Caco-2 (cell line): ENCODE measurements around the gene TJP3. TPM values are rescaled to one million over a fixed set of nuclear protein-coding genes. Genes with fewer than 3 reads are reported as not detected.

ENCODE experiments used
- Bru-seq: library from RNA; stranded (reverse); fragments of 400-500 nt; gene quantifications from one replicate; lab custom pipeline; 2021; lab: Mats Ljungman, UMichigan
- BruChase-seq, 2 experiments: library from RNA; stranded (reverse); fragments of 400-500 nt; gene quantifications; one replicate each; lab custom pipeline; 2021; lab: Mats Ljungman, UMichigan
- BruUV-seq: library from RNA; stranded (reverse); fragments of 400-500 nt; replicated peaks from 2 replicates; lab custom pipeline; 2021; lab: Mats Ljungman, UMichigan
- CTCF ChIA-PET: fragments of 300-600 bp; sonication (Branson Sonifier 250); formaldehyde crosslinking; loops from one replicate; lab custom pipeline; 2022; ENCODE audit warnings: antibody characterized with exemption; lab: Charles Lee
- POLR2A ChIA-PET: fragments of 300-600 bp; sonication (Branson Sonifier 250); formaldehyde crosslinking; loops from one replicate; lab custom pipeline; 2022; ENCODE audit warnings: antibody characterized with exemption; lab: Charles Lee
- DNase-seq, 2 experiments: peaks; one replicate each; pipeline versions ENCODE4 v3.0.0 to v3.0.0-alpha.2; 2020 to 2022
- H3K27me3 ChIP-seq: replicated peaks from 2 replicates; pipeline ENCODE4 v1.6.0; 2011; ENCODE audit warnings: low read length; ENCODE audit not compliant: control insufficient read depth, insufficient read depth
- H3K36me3 ChIP-seq: 2 replicates; pipeline ENCODE4 v1.5.1; 2011; ENCODE audit warnings: low read length; ENCODE audit not compliant: control insufficient read depth, insufficient read depth
- H3K4me1 ChIP-seq: fragments of 250-450 bp; sonication (Bioruptor Pico); 2 replicates; pipeline ENCODE4 v1.5.1; 2020; ENCODE audit warnings: mild to moderate bottlenecking
- H3K4me3 ChIP-seq: 2 replicates; pipeline ENCODE4 v1.5.1; 2011; ENCODE audit warnings: low read depth, mild to moderate bottlenecking, control low read depth, low read length
- H3K9me3 ChIP-seq: fragments of 250-450 bp; sonication (Bioruptor Pico); 2 replicates; pipeline ENCODE4 v1.5.1; 2020; ENCODE audit warnings: mild to moderate bottlenecking, moderate library complexity
- H3K27ac Mint-ChIP-seq: one replicate; pipeline ENCODE4 v1.8.0; 2022; ENCODE audit warnings: mixed read lengths; ENCODE audit not compliant: unreplicated experiment
- H3K27me3 Mint-ChIP-seq: one replicate; pipeline ENCODE4 v1.8.0; 2022; ENCODE audit warnings: mixed read lengths; ENCODE audit not compliant: insufficient read depth, unreplicated experiment
- H3K36me3 Mint-ChIP-seq: one replicate; pipeline ENCODE4 v1.8.0; 2022; ENCODE audit warnings: mild to moderate bottlenecking, mixed read lengths; ENCODE audit not compliant: insufficient read depth, unreplicated experiment
- H3K4me1 Mint-ChIP-seq: one replicate; pipeline ENCODE4 v1.8.0; 2022; ENCODE audit warnings: low read depth, mixed read lengths; ENCODE audit not compliant: unreplicated experiment
- H3K4me3 Mint-ChIP-seq: one replicate; pipeline ENCODE4 v1.8.0; 2022; ENCODE audit warnings: mild to moderate bottlenecking, moderate library complexity, mixed read lengths; ENCODE audit not compliant: unreplicated experiment
- H3K9me3 Mint-ChIP-seq: one replicate; pipeline ENCODE4 v1.8.0; 2022; ENCODE audit warnings: mixed read lengths; ENCODE audit not compliant: unreplicated experiment
- CTCF ChIP-seq, 2 experiments: fragments of 200-600 bp in 1 of 2; IDR thresholded peaks; 1 replicate in 1 of 2; 2 replicates in 1 of 2; pipeline versions ENCODE4 v1.5.1 to v1.8.0; 2011 to 2022; ENCODE audit warnings: antibody characterized with exemption in 1 of 2, control low read depth in 1 of 2, inconsistent platforms in 1 of 2, low read depth in 1 of 2, low read length in 1 of 2, mild to moderate bottlenecking in 1 of 2, moderate library complexity in 1 of 2; ENCODE audit not compliant: insufficient read depth in 1 of 2, severe bottlenecking in 1 of 2, unreplicated experiment in 1 of 2
- intact Hi-C: fragments of 100-400 bp; cut with micrococcal nuclease; formaldehyde crosslinking; loops from one replicate; pipeline ENCODE4 v1.10.0; 2022; ENCODE audit not compliant: unreplicated experiment
- long read RNA-seq: library from polyadenylated mRNA; stranded (forward); transcript quantifications from one replicate; pipeline ENCODE4 v2.0.0, GENCODE V29; 2022
- total RNA-seq: library from RNA; stranded (reverse); gene quantifications from 2 replicates; pipeline ENCODE4 v1.2.3, GENCODE V29; 2022

Gene TJP3
- total RNA-seq (79.3 and 83.6 TPM in 2 replicates), Bru-seq, nascent RNA (percentile 57 among the genes with signal in this experiment), BruChase-seq, experiment 1, labeled RNA remaining after a 2-hour chase (percentile 59 among the genes with signal in this experiment), BruChase-seq, experiment 2, labeled RNA remaining after a 6-hour chase (percentile 64 among the genes with signal in this experiment)
- long read RNA-seq, transcript TJP3-202 (21 exons, 3,350 nt), result minor isoform, 16 of 95 reads
- long read RNA-seq, transcript TJP3-207 (21 exons, 3,068 nt), result major isoform, 54 of 95 reads
- long read RNA-seq, partial matches to known transcripts, result 11 of 95 reads
- long read RNA-seq, other reads (novel, unspliced or antisense), result 14 of 95 reads

- H3K9me3 ChIP-seq, result no peaks in the 10 kb centered on the region
- peak within 1 kb of the TSS; percentile 46 for H3K4me3 ChIP-seq
- H3K27me3 ChIP-seq, result no peaks in the 10 kb centered on the region
- ChIA-PET POLR2A (interaction anchor here (0.7 to 1.0 kb wide), 2 partner anchors 55 to 1556 kb away, joined by 3 to 8 read pairs; no protein-coding TSS in a partner anchor), CTCF (interaction anchor here (0.6 to 1.2 kb wide), 4 partner anchors 10 to 279 kb away, joined by 3 to 4 read pairs (median 4); no protein-coding TSS in a partner anchor)
- H3K36me3 ChIP-seq, result no peaks in the 10 kb centered on the region
- peak; percentile 75 to 79 for DNase-seq
- Mint-ChIP-seq H3K4me3 (peak within 1 kb of the TSS; percentile 68), H3K36me3 (peaks cover 7% of the 10 kb centered on the region), H3K27me3 (no peaks in the 10 kb centered on the region), H3K4me1 (peaks cover 13% of the 10 kb centered on the region), H3K27ac (peak within 1 kb of the TSS; percentile 19), H3K9me3 (no peaks in the 10 kb centered on the region)
- no peak for TF ChIP-seq CTCF (IDR thresholded peaks at IDR 0.05; ENCODE audit: insufficient read depth in 1 of 2, low read depth in 1 of 2, low read length in 1 of 2, severe bottlenecking in 1 of 2, unreplicated experiment in 1 of 2)
- peaks cover 34% of the 10 kb centered on the region for H3K4me1 ChIP-seq
- intact Hi-C loops, result loop anchor here (1.0 to 5.0 kb wide), 2 partner anchors 12 to 41 kb away; no protein-coding TSS in a partner anchor
- TSS peak; percentile 43 for BruUV-seq
These were observed at the start of gene TJP3 for GRCh38 chr19:3708207-3708931. TSS of gene TJP3 (plus strand) at chr19:3708384. CDS start at chr19:3728433, 20,049 bp downstream.

GRCh38 chr19:3658870-3659745 is 49.1 kb upstream of the TJP3 start:
- no TSS peak for BruUV-seq
- no peak for TF ChIP-seq CTCF (IDR thresholded peaks at IDR 0.05; ENCODE audit: insufficient read depth in 1 of 2, low read depth in 1 of 2, low read length in 1 of 2, severe bottlenecking in 1 of 2, unreplicated experiment in 1 of 2)
- intact Hi-C loops, result no loop called here
- Histone ChIP-seq H3K4me3 (no peak overlapping the region), H3K4me1 (no peaks in the 10 kb centered on the region), H3K27me3 (no peaks in the 10 kb centered on the region), H3K9me3 (no peaks in the 10 kb centered on the region), H3K36me3 (no peaks in the 10 kb centered on the region)
- DNase-seq, result no peak
- H3K9me3 Mint-ChIP-seq, result no peaks in the 10 kb centered on the region
- H3K36me3 Mint-ChIP-seq, result peaks cover 19% of the 10 kb centered on the region
- ChIA-PET CTCF (no interaction called here), POLR2A (no interaction called here)
- H3K4me1 Mint-ChIP-seq, result no peaks in the 10 kb centered on the region
- no peaks in the 10 kb centered on the region for H3K27me3 Mint-ChIP-seq
- H3K4me3 Mint-ChIP-seq, result no peak overlapping the region
- H3K27ac Mint-ChIP-seq, result no peak overlapping the region

GRCh38 chr19:3659746-3660112 is 48.5 kb upstream of the TJP3 start:
- Mint-ChIP-seq H3K27ac (no peak overlapping the region), H3K27me3 (no peaks in the 10 kb centered on the region), H3K4me1 (no peaks in the 10 kb centered on the region), H3K9me3 (no peaks in the 10 kb centered on the region), H3K4me3 (no peak overlapping the region), H3K36me3 (peaks cover 20% of the 10 kb centered on the region)
- no peaks in the 10 kb centered on the region for H3K27me3 ChIP-seq
- ChIA-PET CTCF (no interaction called here), POLR2A (no interaction called here)
- intact Hi-C loops, result no loop called here
- no peak for TF ChIP-seq CTCF (IDR thresholded peaks at IDR 0.05; ENCODE audit: insufficient read depth in 1 of 2, low read depth in 1 of 2, low read length in 1 of 2, severe bottlenecking in 1 of 2, unreplicated experiment in 1 of 2)
- H3K36me3 ChIP-seq, result no peaks in the 10 kb centered on the region
- no peak for DNase-seq
- H3K4me3 ChIP-seq, result no peak overlapping the region
- no peaks in the 10 kb centered on the region for H3K9me3 ChIP-seq
- no peaks in the 10 kb centered on the region for H3K4me1 ChIP-seq
- no TSS peak for BruUV-seq
